Measurements from ENCODE around the gene MED22.

- TF ChIP-seq POLR2A (IDR thresholded peaks at IDR 0.05) (no peak), CTCF (IDR thresholded peaks at IDR 0.05) (no peak)
Observed at GRCh38 chr9:133344979-133345378, 3.0 kb downstream of the MED22 start.
